Peyer's patch (tissue), 4 donors: Measurements from ENCODE around the gene MOB3B. TPM values are rescaled to one million over a fixed set of nuclear protein-coding genes. Genes with fewer than 3 reads are reported as not detected.

Experiments
- DNase-seq, 3 donors: peaks; one replicate each; pipeline ENCODE4 v3.0.0-alpha.2; 2017 to 2019
- H3K27ac ChIP-seq, 4 donors: fragments of 200-600 bp; sonication (generic); one replicate each; pipeline ENCODE4 v1.5.1; 2016 to 2019
- H3K27me3 ChIP-seq, 2 donors: fragments of 200-600 bp; sonication (generic); one replicate each; pipeline ENCODE4 v1.5.1; 2019
- H3K36me3 ChIP-seq, 3 donors: fragments of 200-600 bp; sonication (generic); one replicate each; pipeline ENCODE4 v1.5.1; 2016 to 2019
- H3K4me1 ChIP-seq, 4 donors: fragments of 200-600 bp; sonication (generic); one replicate each; pipeline ENCODE4 v1.5.1; 2016 to 2019
- H3K4me3 ChIP-seq, 4 donors: fragments of 200-600 bp; sonication (generic); 1 replicate in 3 of 4; 2 replicates in 1 of 4; pipeline ENCODE4 v1.5.1; 2016 to 2019; ENCODE audit warnings: mild to moderate bottlenecking in 1 of 4
- H3K9me3 ChIP-seq, 4 donors: fragments of 200-600 bp; sonication (generic); one replicate each; pipeline ENCODE4 v1.5.1; 2016 to 2019; ENCODE audit warnings: mild to moderate bottlenecking in 1 of 4
- CTCF ChIP-seq, 6 experiments: fragments of 450-650 bp in 4 of 6; fragments of 200-600 bp in 2 of 6; sonication (generic) in 1 of 6; IDR thresholded peaks; one replicate each; pipeline ENCODE4 v1.5.1; 2017 to 2019; ENCODE audit warnings: antibody characterized with exemption in 6 of 6, mild to moderate bottlenecking in 3 of 6, moderate library complexity in 1 of 6
- POLR2A ChIP-seq, 2 donors: fragments of 450-650 bp; IDR thresholded peaks; one replicate each; pipeline ENCODE4 v1.5.1; 2017; ENCODE audit warnings: antibody characterized with exemption in 2 of 2, mild to moderate bottlenecking in 2 of 2, moderate library complexity in 2 of 2
- total RNA-seq, 4 donors: library from RNA; depleted of rRNA; stranded (reverse); fragments of >200 nt; gene quantifications; one replicate each; pipeline ENCODE4 v1.1.0, GENCODE V29; 2016

MOB3B gene
- total RNA-seq, 4 donors from 2014 or later = 24.8 to 65.7 (median 36.4) TPM

GRCh38 chr9:27348785-27349697 is 180.6 kb downstream of the MOB3B start:
- Histone ChIP-seq H3K4me3 (no peak overlapping the region), H3K27me3 (no peaks in the 10 kb centered on the region), H3K4me1 (peaks cover 0 to 8% (median 0%) of the 10 kb centered on the region in 4 donors), H3K9me3 (no peaks in the 10 kb centered on the region), H3K36me3 (no peaks in the 10 kb centered on the region), H3K27ac (no peak overlapping the region)
- no peak for DNase-seq
- TF ChIP-seq CTCF (IDR thresholded peaks at IDR 0.05) = no peak
- TF ChIP-seq POLR2A (IDR thresholded peaks at IDR 0.05) = no peak

- Histone ChIP-seq H3K4me3 (no peak overlapping the region), H3K9me3 (no peaks in the 10 kb centered on the region), H3K27me3 (no peaks in the 10 kb centered on the region), H3K27ac (no peak overlapping the region), H3K36me3 (no peaks in the 10 kb centered on the region), H3K4me1 (no peaks in the 10 kb centered on the region)
- TF ChIP-seq CTCF (IDR thresholded peaks at IDR 0.05) = no peak
- TF ChIP-seq POLR2A (IDR thresholded peaks at IDR 0.05) = no peak
- DNase-seq = no peak
These were observed 181.7 kb downstream of the MOB3B start for GRCh38 chr9:27347889-27348288.

- no peak overlapping the region for H3K4me3 ChIP-seq
- H3K4me1 ChIP-seq = peaks cover 0 to 26% (median 0%) of the 10 kb centered on the region in 4 donors
- no peaks in the 10 kb centered on the region for H3K36me3 ChIP-seq
- TF ChIP-seq POLR2A (IDR thresholded peaks at IDR 0.05) (no peak), CTCF (IDR thresholded peaks at IDR 0.05) (no peak)
- no peaks in the 10 kb centered on the region for H3K27me3 ChIP-seq
- H3K9me3 ChIP-seq = no peaks in the 10 kb centered on the region
- H3K27ac ChIP-seq = no peak overlapping the region
- no peak for DNase-seq
These were observed 184.8 kb downstream of the MOB3B start for GRCh38 chr9:27344776-27345175.

- DNase-seq = no peak
- H3K4me3 ChIP-seq = no peak overlapping the region
- H3K4me1 ChIP-seq = peaks cover 0 to 52% (median 4%) of the 10 kb centered on the region in 4 donors
- H3K9me3 ChIP-seq = no peaks in the 10 kb centered on the region
- no peaks in the 10 kb centered on the region for H3K36me3 ChIP-seq
- H3K27me3 ChIP-seq = no peaks in the 10 kb centered on the region
- H3K27ac ChIP-seq = peak overlapping the region in 2 of 4 donors; percentile 46 to 47
- TF ChIP-seq POLR2A (IDR thresholded peaks at IDR 0.05) (no peak), CTCF (IDR thresholded peaks at IDR 0.05) (no peak)
These were observed 187.9 kb downstream of the MOB3B start for GRCh38 chr9:27341545-27342294.

GRCh38 chr9:27340961-27341511 is 188.6 kb downstream of the MOB3B start:
- H3K27me3 ChIP-seq = no peaks in the 10 kb centered on the region
- H3K36me3 ChIP-seq = no peaks in the 10 kb centered on the region
- TF ChIP-seq POLR2A (IDR thresholded peaks at IDR 0.05) (no peak), CTCF (IDR thresholded peaks at IDR 0.05) (no peak)
- no peaks in the 10 kb centered on the region for H3K9me3 ChIP-seq
- no peak overlapping the region for H3K4me3 ChIP-seq
- H3K4me1 ChIP-seq = peaks cover 0 to 52% (median 4%) of the 10 kb centered on the region in 4 donors
- no peak for DNase-seq
- H3K27ac ChIP-seq = peak overlapping the region in 2 of 4 donors; percentile 46 to 47
